ENCODE measurements around the gene SHLD3.
"Not testable (repeated sequence)": the region's sequence is repeated elsewhere in the genome, so short reads cannot be mapped to it uniquely, and the experiment has no call there.

SHLD3 gene

GRCh38 chr5:65624571-65625555 lies at the start of gene SHLD3, which contains the start of gene TRAPPC13:
Gene SHLD3 (plus strand): TSS chr5:65625027. CDS start chr5:65629588, 4,561 bp downstream.
Gene TRAPPC13 (plus strand): TSS chr5:65625027. CDS start chr5:65625061, 34 bp downstream.
- Mint-ChIP-seq H3K4me1 (ENCODE audit: low read depth) (peaks cover 54% of the 10 kb centered on the region), H3K27me3 (no peaks in the 10 kb centered on the region), H3K9me3 (ENCODE audit: low read depth) (no peaks in the 10 kb centered on the region), H3K36me3 (peaks cover 9% of the 10 kb centered on the region), H3K27ac (peak within 1 kb of the TSS; percentile 100), H3K4me3 (peak within 1 kb of the TSS; percentile 99)

- Mint-ChIP-seq H3K27me3 (no peaks in the 10 kb centered on the region), H3K4me1 (ENCODE audit: low read depth) (peaks cover 35% of the 10 kb centered on the region), H3K36me3 (peaks cover 16% of the 10 kb centered on the region), H3K9me3 (ENCODE audit: low read depth) (no peaks in the 10 kb centered on the region), H3K27ac (peak overlapping the region; percentile 37), H3K4me3 (no peak overlapping the region)
These were observed 47.7 kb upstream of the SHLD3 start for GRCh38 chr5:65577141-65577540.

GRCh38 chr5:65588694-65589093 lies 36.1 kb upstream of the SHLD3 start:
- Mint-ChIP-seq H3K4me3 (no peak overlapping the region), H3K4me1 (ENCODE audit: low read depth) (no peaks in the 10 kb centered on the region), H3K27ac (no peak overlapping the region), H3K9me3 (ENCODE audit: low read depth) (no peaks in the 10 kb centered on the region), H3K27me3 (no peaks in the 10 kb centered on the region), H3K36me3 (peaks cover 2% of the 10 kb centered on the region)

- not testable (repeated sequence) for H3K27me3 Mint-ChIP-seq; H3K27ac Mint-ChIP-seq; H3K4me1 Mint-ChIP-seq (ENCODE audit: low read depth); H3K4me3 Mint-ChIP-seq; H3K9me3 Mint-ChIP-seq (ENCODE audit: low read depth)
- H3K36me3 Mint-ChIP-seq, result peaks cover 25% of the 10 kb centered on the region
These were observed 23.1 kb upstream of the SHLD3 start for GRCh38 chr5:65601761-65602160.

GRCh38 chr5:65611524-65611923 lies 13.3 kb upstream of the SHLD3 start:
- Mint-ChIP-seq H3K4me1 (ENCODE audit: low read depth) (peaks cover 15% of the 10 kb centered on the region), H3K36me3 (peaks cover 15% of the 10 kb centered on the region)

GRCh38 chr5:65612298-65612907 lies 12.4 kb upstream of the SHLD3 start:
- H3K4me3 Mint-ChIP-seq, result no peak overlapping the region
- H3K27ac Mint-ChIP-seq, result no peak overlapping the region
- peaks cover 14% of the 10 kb centered on the region for H3K36me3 Mint-ChIP-seq
- no peaks in the 10 kb centered on the region for H3K9me3 Mint-ChIP-seq (ENCODE audit: low read depth)
- no peaks in the 10 kb centered on the region for H3K27me3 Mint-ChIP-seq
- H3K4me1 Mint-ChIP-seq (ENCODE audit: low read depth), result peaks cover 15% of the 10 kb centered on the region

More at GRCh38 chr5:65611524-65611923, 13.3 kb upstream of the SHLD3 start:
- H3K27me3 Mint-ChIP-seq, result no peaks in the 10 kb centered on the region
- no peak overlapping the region for H3K27ac Mint-ChIP-seq
- H3K9me3 Mint-ChIP-seq (ENCODE audit: low read depth), result no peaks in the 10 kb centered on the region
- H3K4me3 Mint-ChIP-seq, result no peak overlapping the region

GRCh38 chr5:65620021-65620420 lies 4.8 kb upstream of the SHLD3 start:
- Mint-ChIP-seq H3K27me3 (no peaks in the 10 kb centered on the region), H3K27ac (no peak overlapping the region), H3K9me3 (ENCODE audit: low read depth) (no peaks in the 10 kb centered on the region), H3K36me3 (peaks cover 2% of the 10 kb centered on the region), H3K4me3 (no peak overlapping the region), H3K4me1 (ENCODE audit: low read depth) (peaks cover 49% of the 10 kb centered on the region)

- peak overlapping the region; percentile 99 for H3K4me3 Mint-ChIP-seq
- peaks cover 53% of the 10 kb centered on the region for H3K4me1 Mint-ChIP-seq (ENCODE audit: low read depth)
- H3K9me3 Mint-ChIP-seq (ENCODE audit: low read depth); H3K27ac Mint-ChIP-seq; H3K36me3 Mint-ChIP-seq; H3K27me3 Mint-ChIP-seq: not testable (repeated sequence)
These were observed 2.9 kb upstream of the SHLD3 start for GRCh38 chr5:65621961-65622360.

GRCh38 chr5:65623482-65623881 lies 1.3 kb upstream of the SHLD3 start:
- no peaks in the 10 kb centered on the region for H3K27me3 Mint-ChIP-seq
- peak overlapping the region; percentile 100 for H3K27ac Mint-ChIP-seq
- peaks cover 58% of the 10 kb centered on the region for H3K4me1 Mint-ChIP-seq (ENCODE audit: low read depth)
- H3K4me3 Mint-ChIP-seq, result peak overlapping the region; percentile 99
- H3K9me3 Mint-ChIP-seq (ENCODE audit: low read depth), result no peaks in the 10 kb centered on the region
- H3K36me3 Mint-ChIP-seq, result peaks cover 5% of the 10 kb centered on the region

- no peaks in the 10 kb centered on the region for H3K27me3 Mint-ChIP-seq
- H3K9me3 Mint-ChIP-seq (ENCODE audit: low read depth), result no peaks in the 10 kb centered on the region
- peaks cover 5% of the 10 kb centered on the region for H3K36me3 Mint-ChIP-seq
- H3K27ac Mint-ChIP-seq, result peak within 1 kb of the TSS; percentile 100
- H3K4me1 Mint-ChIP-seq (ENCODE audit: low read depth), result peaks cover 53% of the 10 kb centered on the region
- H3K4me3 Mint-ChIP-seq, result peak within 1 kb of the TSS; percentile 99
These were observed 729 bp upstream of the SHLD3 start, which contains the start of gene TRIM23 for GRCh38 chr5:65624025-65624570. Gene TRIM23 (minus strand): TSS chr5:65624333. CDS start chr5:65624274, 59 bp downstream.

GRCh38 chr5:65625743-65626142 lies 916 bp downstream of the SHLD3 start:
- H3K27me3 Mint-ChIP-seq, result no peaks in the 10 kb centered on the region
- H3K36me3 Mint-ChIP-seq, result peaks cover 10% of the 10 kb centered on the region
- H3K27ac Mint-ChIP-seq, result peak overlapping the region; percentile 100
- H3K4me1 Mint-ChIP-seq (ENCODE audit: low read depth), result peaks cover 51% of the 10 kb centered on the region
- H3K9me3 Mint-ChIP-seq (ENCODE audit: low read depth), result no peaks in the 10 kb centered on the region
- peak overlapping the region; percentile 99 for H3K4me3 Mint-ChIP-seq

- no peaks in the 10 kb centered on the region for H3K27me3 Mint-ChIP-seq
- no peak overlapping the region for H3K4me3 Mint-ChIP-seq
- no peak overlapping the region for H3K27ac Mint-ChIP-seq
- H3K36me3 Mint-ChIP-seq, result peaks cover 8% of the 10 kb centered on the region
- H3K4me1 Mint-ChIP-seq (ENCODE audit: low read depth), result peaks cover 28% of the 10 kb centered on the region
- H3K9me3 Mint-ChIP-seq (ENCODE audit: low read depth), result no peaks in the 10 kb centered on the region
These were observed 6.2 kb downstream of the SHLD3 start for GRCh38 chr5:65630981-65631380.

GRCh38 chr5:65640240-65640639 lies 15.4 kb downstream of the SHLD3 start:
- no peaks in the 10 kb centered on the region for H3K9me3 Mint-ChIP-seq (ENCODE audit: low read depth)
- no peaks in the 10 kb centered on the region for H3K27me3 Mint-ChIP-seq
- H3K27ac Mint-ChIP-seq, result no peak overlapping the region
- no peaks in the 10 kb centered on the region for H3K4me1 Mint-ChIP-seq (ENCODE audit: low read depth)
- no peak overlapping the region for H3K4me3 Mint-ChIP-seq
- peaks cover 10% of the 10 kb centered on the region for H3K36me3 Mint-ChIP-seq

- no peaks in the 10 kb centered on the region for H3K27me3 Mint-ChIP-seq
- H3K9me3 Mint-ChIP-seq (ENCODE audit: low read depth), result no peaks in the 10 kb centered on the region
- H3K4me1 Mint-ChIP-seq (ENCODE audit: low read depth), result peaks cover 1% of the 10 kb centered on the region
- no peak overlapping the region for H3K4me3 Mint-ChIP-seq
- no peak overlapping the region for H3K27ac Mint-ChIP-seq
- peaks cover 6% of the 10 kb centered on the region for H3K36me3 Mint-ChIP-seq
These were observed 22.1 kb downstream of the SHLD3 start for GRCh38 chr5:65646938-65647337.

GRCh38 chr5:65647941-65648340 lies 23.1 kb downstream of the SHLD3 start:
- H3K9me3 Mint-ChIP-seq (ENCODE audit: low read depth), result no peaks in the 10 kb centered on the region
- no peak overlapping the region for H3K27ac Mint-ChIP-seq
- H3K4me3 Mint-ChIP-seq, result no peak overlapping the region
- H3K4me1 Mint-ChIP-seq (ENCODE audit: low read depth), result peaks cover 1% of the 10 kb centered on the region
- peaks cover 6% of the 10 kb centered on the region for H3K36me3 Mint-ChIP-seq
- no peaks in the 10 kb centered on the region for H3K27me3 Mint-ChIP-seq

All from activated naive CD8-positive, alpha-beta T cell (primary cell).